Measurements from ENCODE around the gene MUC21.

- TF ChIP-seq CTCF (IDR thresholded peaks at IDR 0.05), result no peak
- TF ChIP-seq POLR2A (IDR thresholded peaks at IDR 0.05), result no peak
Measured at GRCh38 chr6:30972816-30973215, 10.7 kb upstream of the MUC21 start.
